Measurements from ENCODE around the gene SOCS2.
"Not testable (repeated sequence)": the region's sequence is repeated elsewhere in the genome, so short reads cannot be mapped to it uniquely, and the experiment has no call there.

Gene SOCS2

GRCh38 chr12:93571925-93572711 is at the start of gene SOCS2:
SOCS2 (plus strand) TSS chr12:93572675; CDS start chr12:93572898, 223 bp downstream.
- DNase-seq, result peak; percentile 71

GRCh38 chr12:93524386-93525133 is 47.9 kb upstream of the SOCS2 start:
- no peak for DNase-seq

GRCh38 chr12:93526786-93527428 is 45.6 kb upstream of the SOCS2 start:
- DNase-seq, result no peak

GRCh38 chr12:93530358-93530757 is 42.1 kb upstream of the SOCS2 start:
- DNase-seq, result no peak

- no peak for DNase-seq
Observed at GRCh38 chr12:93533310-93533709, 39.2 kb upstream of the SOCS2 start.

- no peak for DNase-seq
Observed at GRCh38 chr12:93536111-93536765, 36.2 kb upstream of the SOCS2 start.

- DNase-seq, result no peak
Observed at GRCh38 chr12:93536766-93537488, 35.5 kb upstream of the SOCS2 start.

- DNase-seq, result no peak
Observed at GRCh38 chr12:93537769-93538168, 34.7 kb upstream of the SOCS2 start.

GRCh38 chr12:93539821-93540220 is 32.7 kb upstream of the SOCS2 start:
- no peak for DNase-seq

- no peak for DNase-seq
Observed at GRCh38 chr12:93540466-93540865, 32.0 kb upstream of the SOCS2 start.

- no peak for DNase-seq
Observed at GRCh38 chr12:93541578-93542225, 30.8 kb upstream of the SOCS2 start.

GRCh38 chr12:93547778-93548177 is 24.7 kb upstream of the SOCS2 start:
- no peak for DNase-seq

- no peak for DNase-seq
Observed at GRCh38 chr12:93549174-93549573, 23.3 kb upstream of the SOCS2 start.

- no peak for DNase-seq
Observed at GRCh38 chr12:93550748-93551611, 21.5 kb upstream of the SOCS2 start.

GRCh38 chr12:93552427-93552826 is 20.0 kb upstream of the SOCS2 start:
- DNase-seq, result no peak

GRCh38 chr12:93557879-93558278 is 14.6 kb upstream of the SOCS2 start:
- DNase-seq, result not testable (repeated sequence)

- DNase-seq, result not testable (repeated sequence)
Observed at GRCh38 chr12:93558685-93559084, 13.8 kb upstream of the SOCS2 start.

GRCh38 chr12:93563807-93564538 is 8.5 kb upstream of the SOCS2 start:
- peak; percentile 29 for DNase-seq

GRCh38 chr12:93565760-93566159 is 6.7 kb upstream of the SOCS2 start:
- no peak for DNase-seq

GRCh38 chr12:93567174-93567573 is 5.3 kb upstream of the SOCS2 start:
- DNase-seq, result no peak

All from NCI-H82 (cell line).